H54 (cell line): Measurements from ENCODE around the gene ABCA13.
A peak's percentile ranks its signal among the peaks of the same experiment; 100 is the strongest.

Experiments used
- DNase-seq: peaks from one replicate; pipeline ENCODE4 v3.0.0; 2011; ENCODE audit warnings: low spot score, mixed read lengths; ENCODE audit not compliant: insufficient read length
- FAIRE-seq: peaks from 3 replicates; lab custom pipeline; 2011; peaks lifted over from hg19 to GRCh38; lab: Jason Lieb, UNC
- POLR2A ChIP-seq: IDR thresholded peaks from 2 replicates; pipeline ENCODE4 v1.6.1; 2011; ENCODE audit warnings: low read depth, mild to moderate bottlenecking, low read length

Gene ABCA13

DNA sequence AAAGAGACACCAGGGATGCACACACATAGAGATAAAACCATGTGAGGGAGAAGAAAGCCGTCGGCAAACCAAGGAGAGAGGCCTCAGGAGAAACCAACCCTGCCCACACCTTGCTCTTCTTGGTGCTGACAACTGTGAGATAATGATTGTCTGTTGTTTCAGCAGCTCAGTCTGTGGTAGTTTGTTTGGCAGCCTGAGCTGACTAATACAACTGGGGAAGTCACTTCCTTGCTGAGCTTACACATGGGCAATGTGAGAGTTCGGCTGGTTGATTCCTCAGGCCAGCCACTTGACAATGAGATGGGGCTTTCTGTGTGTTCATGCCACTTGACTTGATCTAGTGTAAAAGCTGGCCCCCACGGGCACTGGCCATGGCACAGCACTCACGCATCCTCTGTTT, 271.8 kb downstream of the ABCA13 start:
- no peak for TF ChIP-seq POLR2A
- DNase-seq, result no peak
- no peak for FAIRE-seq

DNA sequence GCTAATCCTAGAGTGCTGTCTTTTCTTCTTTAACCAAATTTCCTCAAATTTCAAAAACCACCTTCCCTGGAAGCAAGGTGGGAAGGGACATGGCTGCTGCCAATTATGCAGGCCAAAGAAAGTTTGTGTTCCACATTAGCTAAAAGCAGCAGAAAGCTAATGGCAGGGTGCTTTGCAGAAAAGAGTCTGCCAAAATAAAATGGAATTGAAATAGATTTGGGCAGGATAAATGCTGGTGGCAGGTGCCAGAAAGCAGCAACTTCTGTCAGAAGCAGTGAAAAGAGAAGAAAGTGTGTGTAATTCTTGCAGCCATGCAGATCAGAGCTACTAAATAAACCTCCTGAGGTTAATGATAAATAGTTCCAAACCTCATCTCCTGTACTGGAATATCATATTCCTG, 275.5 kb downstream of the ABCA13 start:
- FAIRE-seq, result no peak
- no peak for DNase-seq
- no peak for TF ChIP-seq POLR2A

DNA sequence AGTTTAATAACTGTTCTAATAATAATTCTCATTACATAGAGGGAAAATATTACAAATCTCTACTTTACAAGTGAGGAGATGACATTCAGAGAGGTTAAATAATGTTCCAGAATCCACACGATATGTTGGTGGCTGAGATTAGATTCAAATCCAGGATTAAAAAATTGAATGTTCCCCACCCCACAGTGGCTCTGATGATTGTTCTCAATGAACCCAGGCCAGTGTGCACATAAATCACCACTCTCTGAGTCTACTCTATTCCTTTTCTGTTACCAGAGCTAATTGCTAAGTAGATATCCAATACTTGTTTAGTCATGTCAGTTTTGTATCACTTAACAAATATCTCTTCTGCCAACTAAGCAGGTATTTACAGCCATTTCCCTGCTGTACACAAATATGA, 281.0 kb downstream of the ABCA13 start:
- no peak for DNase-seq
- FAIRE-seq, result no peak
- no peak for TF ChIP-seq POLR2A

DNA sequence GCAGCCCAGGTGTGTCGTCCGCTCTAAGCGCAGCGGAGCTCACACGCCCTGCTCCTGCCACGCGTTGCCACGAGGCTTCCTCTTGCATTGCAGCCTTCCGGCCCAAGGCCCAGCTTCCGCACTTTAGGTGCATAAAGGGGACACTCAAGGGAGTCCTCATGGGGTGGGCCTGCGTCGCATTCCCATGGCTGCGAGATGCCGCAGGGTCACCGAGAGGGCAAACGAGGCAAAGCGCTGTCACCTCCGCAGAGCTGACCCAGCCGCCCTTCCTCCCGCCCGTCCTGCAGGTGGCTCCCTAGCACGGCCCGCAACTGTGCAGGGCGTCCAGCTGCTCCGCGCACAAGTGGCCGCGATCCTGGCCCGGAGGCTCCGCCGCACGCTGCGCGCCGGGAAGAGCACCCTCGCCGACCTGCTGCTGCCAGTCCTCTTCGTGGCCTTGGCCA, 283.5 kb downstream of the ABCA13 start:
- TF ChIP-seq POLR2A, result no peak
- no peak for FAIRE-seq
- no peak for DNase-seq

DNA sequence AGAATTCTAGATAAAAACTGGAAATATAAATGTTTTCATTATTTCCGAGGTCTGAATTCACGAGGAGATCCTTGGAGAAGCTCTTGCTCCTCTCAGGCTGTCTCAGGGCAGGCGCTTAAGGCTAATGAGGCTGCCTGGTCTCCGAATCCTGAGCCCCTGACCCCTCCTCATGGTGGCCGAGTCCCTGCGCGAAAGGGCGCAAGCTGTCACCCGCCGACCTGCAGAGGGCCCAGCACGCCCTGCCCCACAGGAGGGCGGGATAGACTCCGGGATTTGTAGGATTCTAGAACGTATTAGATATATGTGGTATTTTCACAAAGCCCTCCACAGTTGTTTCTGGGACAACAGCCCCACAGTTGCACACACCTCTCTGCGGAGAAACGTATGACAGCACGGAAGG, 284.1 kb downstream of the ABCA13 start:
- no peak for TF ChIP-seq POLR2A
- FAIRE-seq, result no peak
- DNase-seq, result no peak

DNA sequence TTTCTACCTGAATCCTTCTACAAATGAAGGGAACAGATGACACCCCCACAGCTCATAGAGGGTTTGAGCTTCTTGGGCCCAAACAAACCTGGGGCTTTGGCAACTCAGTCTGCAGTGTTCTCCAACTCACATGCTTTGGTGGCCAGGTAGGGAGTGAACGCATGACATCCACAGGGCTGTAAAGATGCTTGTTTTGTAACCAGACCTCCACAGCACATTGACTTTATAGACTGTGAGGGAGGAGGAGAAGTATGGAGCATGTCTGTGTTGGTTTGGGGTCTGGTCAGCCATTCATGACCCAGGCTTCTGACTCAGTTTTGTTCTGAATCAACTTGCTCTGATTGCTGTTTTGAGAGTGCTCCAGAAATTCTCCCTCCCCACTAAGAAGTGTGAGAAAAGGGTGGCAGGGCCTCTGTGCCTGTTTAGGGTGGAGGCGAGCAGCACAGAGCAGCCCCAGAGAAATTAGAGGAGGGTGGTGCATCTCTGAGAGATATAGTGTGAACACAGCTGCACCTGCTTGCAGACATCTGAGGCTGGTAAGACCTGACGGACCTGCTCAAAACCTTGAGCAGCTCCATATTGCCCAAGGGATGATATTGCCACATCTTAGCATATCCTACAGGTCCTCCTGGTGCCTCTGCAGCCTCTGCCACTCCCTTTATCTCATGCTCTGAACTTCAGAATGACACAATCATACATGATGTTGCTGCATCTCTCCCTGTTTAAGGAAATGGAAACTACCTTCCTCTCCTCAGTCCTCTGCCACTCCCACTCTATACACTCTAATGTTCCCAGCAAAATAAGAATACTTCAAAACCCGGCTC, 287.7 kb downstream of the ABCA13 start:
- no peak for DNase-seq
- no peak for TF ChIP-seq POLR2A
- no peak for FAIRE-seq

DNA sequence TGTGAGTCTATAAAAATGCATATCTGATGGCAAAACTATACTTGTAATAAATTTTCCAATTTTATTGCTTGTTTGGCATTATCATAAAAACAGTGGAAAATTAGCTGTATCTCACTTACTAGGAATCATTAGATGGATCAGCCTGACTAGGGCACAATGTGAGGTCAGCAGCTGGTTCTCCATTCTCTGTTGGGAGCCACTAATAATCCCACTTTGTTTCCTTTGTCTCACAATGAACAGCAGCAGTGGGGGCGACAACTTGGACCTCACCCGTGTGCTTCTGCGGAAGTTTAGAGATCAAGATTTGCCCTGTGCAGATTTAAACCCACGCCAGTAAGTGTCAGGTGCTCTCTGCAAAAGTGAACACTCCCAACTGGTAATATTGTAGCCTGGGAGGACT, 295.5 kb downstream of the ABCA13 start:
- DNase-seq, result no peak
- FAIRE-seq, result peak; percentile 38
- no peak for TF ChIP-seq POLR2A

DNA sequence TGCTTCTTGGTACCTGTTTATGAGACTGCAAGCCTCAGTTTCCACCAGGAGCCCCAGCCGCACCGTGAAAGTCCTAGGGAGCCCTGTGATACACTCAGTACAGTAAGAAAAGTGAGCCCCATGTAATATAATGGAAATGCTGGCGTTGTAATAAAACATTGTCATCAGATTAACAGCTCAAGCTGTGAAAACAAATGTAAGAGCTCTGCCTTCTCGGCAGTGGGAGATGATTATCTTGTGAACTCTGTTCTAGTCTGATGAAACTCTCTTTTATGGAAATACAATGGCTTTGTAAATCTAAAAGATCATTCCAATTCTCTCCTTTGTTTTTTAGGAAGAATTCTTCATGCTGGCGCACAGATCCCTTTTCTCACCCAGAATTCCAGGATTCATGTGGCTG, 299.9 kb downstream of the ABCA13 start:
- no peak for TF ChIP-seq POLR2A
- FAIRE-seq (no peak), DNase-seq (no peak)

DNA sequence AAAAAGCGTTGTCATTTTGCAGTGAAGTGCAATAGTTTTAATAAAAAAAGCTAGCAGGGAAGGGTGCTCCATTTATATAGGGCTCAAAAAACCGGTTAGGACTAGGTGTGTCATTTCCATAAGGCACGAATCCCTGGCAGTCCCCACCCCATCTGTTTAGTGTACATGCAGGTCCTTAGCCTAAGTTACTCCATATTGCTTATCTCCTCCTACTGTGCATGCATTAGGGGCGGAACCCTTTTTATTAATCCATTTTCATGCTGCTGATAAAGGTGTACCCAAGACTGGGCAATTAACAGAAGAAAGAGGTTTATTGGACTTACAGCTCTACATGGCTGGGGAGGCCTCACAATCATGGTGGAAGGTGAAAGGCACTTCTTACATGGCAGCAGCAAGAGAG, 301.4 kb downstream of the ABCA13 start:
- no peak for DNase-seq
- no peak for FAIRE-seq
- TF ChIP-seq POLR2A, result no peak

DNA sequence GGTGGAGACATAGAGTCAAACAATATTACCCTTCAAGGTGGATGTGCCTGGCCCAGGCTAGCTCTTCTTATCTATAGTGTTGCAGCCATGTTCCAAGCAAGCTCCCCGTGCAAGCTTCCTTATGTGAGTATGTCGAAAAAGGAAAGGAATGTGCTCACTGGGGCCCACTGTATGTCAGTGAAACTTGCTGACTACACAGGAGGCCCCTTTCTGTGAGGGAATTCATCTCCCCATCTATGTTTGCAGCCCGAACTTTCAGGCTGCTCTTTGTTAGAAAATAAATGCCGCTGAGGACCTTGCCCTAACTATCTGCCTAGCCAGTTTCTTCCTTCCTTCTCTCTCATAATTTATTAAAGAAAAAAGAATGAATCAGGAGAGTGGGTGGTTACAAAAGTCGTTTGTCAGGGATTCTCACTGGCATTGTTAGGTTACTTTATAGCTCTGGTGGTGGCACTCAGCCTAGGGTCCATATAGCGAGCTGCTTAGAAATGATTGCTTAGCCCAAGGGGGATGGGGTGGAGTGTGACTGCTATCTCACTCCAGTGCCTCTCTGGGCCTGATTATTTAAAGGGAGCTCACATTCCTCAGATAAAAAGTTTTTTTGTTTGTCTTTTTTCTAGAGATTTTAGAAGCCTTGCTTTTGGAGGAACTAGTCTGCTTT, 302.1 kb downstream of the ABCA13 start:
- FAIRE-seq (no peak), DNase-seq (no peak)
- no peak for TF ChIP-seq POLR2A

DNA sequence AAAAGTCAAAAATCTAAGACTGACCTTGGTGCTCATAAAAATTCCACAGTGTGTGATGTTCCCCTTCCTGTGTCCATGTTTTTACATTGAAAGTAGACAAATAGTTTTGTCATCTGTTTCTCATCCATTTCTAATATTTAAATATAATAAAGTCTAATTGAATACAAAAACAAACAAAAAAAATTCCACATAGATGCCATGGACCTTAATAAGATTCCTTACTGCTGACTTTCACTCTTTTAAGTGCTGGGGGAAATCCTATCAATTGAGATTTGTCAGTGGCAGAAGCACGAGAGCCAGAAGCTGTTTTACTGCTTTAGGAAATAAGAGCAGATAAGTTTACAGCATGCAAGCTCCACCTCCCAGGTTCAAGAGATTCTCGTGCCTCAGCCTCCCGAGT, 310.0 kb downstream of the ABCA13 start:
- FAIRE-seq, result no peak
- no peak for TF ChIP-seq POLR2A
- DNase-seq, result no peak

DNA sequence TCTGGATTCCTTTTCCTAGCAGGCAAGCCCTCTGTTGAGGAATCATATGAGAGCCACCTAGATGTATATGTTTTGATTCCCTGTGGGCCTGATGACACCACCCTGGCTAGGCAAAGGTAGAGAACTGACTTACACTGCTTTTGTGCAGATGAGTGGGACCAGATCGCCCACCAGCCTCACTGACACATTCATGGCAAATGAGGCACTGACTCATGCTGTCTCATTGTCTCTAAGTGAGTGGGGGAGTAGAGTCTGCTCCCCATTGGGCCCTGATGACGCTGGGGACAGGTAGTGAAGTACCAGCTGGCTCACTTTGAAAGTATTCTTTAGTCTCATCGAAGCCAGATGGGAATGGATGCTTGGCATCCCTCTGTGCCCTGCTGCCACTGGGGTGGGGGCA, 326.3 kb downstream of the ABCA13 start:
- no peak for FAIRE-seq
- no peak for TF ChIP-seq POLR2A

DNA sequence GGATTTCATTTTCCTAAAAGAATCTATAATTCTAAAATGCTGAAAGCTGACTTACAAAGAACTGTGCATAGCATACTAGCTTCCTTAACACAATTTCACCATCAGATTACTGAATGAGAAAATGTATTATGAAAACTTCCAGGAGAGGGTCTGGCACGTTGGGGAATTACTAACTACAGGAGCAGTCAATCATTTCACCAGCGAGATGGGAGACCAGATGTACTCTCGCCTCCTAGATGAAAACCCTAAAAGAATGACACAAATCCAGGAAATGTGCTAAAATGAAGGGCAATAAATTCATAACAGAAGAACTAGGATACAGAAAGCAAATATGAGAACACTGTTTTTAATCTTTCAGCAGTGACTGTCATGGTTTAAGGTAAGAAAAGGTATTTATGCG, 330.8 kb downstream of the ABCA13 start:
- FAIRE-seq (no peak), DNase-seq (no peak)
- TF ChIP-seq POLR2A, result no peak

More for the DNA sequence above, 326.3 kb downstream of the ABCA13 start:
- DNase-seq, result no peak

DNA sequence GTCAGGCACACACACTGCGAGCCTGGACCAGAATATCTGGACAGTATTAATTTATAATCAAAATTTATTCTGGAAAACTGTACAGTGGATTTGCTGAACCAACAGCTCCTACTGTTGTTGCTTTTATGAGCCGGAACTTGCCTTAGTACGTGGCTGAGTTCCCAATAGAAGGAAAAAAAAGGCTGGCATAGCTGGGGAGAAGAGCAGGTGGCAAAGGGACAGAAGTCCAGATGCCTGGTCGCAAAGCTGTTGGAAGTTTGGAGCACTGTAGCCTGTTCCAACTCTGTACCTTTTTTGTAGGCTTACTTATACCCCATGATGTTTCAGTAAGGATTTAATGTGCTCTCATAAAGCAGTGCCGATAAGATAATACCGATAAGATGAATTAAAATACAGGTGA, 333.8 kb downstream of the ABCA13 start:
- TF ChIP-seq POLR2A, result no peak
- no peak for FAIRE-seq

DNA sequence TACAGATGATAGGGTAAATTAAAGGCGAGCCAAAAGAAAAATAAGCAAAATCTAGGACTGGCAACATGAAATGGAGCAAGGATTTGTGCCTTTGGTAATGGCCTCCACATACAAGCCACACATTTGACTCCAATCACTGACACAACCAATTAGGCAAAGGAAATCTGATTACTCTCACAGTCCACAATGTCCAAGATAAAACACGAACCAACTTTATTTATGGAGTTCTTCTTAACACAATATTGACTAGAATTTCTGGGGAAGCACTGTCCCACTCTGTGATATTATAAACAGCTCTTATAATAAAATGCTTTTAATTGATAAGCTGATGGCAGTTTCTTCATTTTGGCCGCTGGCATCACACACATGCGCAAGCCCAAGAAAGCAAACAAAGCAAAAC, 334.2 kb downstream of the ABCA13 start:
- TF ChIP-seq POLR2A, result no peak

More for the DNA sequence above, 333.8 kb downstream of the ABCA13 start:
- DNase-seq, result no peak

More for the DNA sequence above, 334.2 kb downstream of the ABCA13 start:
- DNase-seq (no peak), FAIRE-seq (no peak)
